WTC11 (cell line): ENCODE data around the gene CXCL11.

ENCODE experiments used
- ELF4 ChIP-seq: sonication (generic); formaldehyde crosslinking; IDR thresholded peaks from 2 replicates; pipeline ENCODE4 v1.8.1; 2022; ENCODE audit warnings: low read depth, mild to moderate bottlenecking, moderate library complexity, missing genetic modification reagents
- KAT7 ChIP-seq: sonication (generic); formaldehyde crosslinking; IDR thresholded peaks from 2 replicates; pipeline ENCODE4 v1.8.1; 2023; ENCODE audit warnings: missing genetic modification reagents, mild to moderate bottlenecking, borderline replicate concordance
- NFE2L1 ChIP-seq: sonication (generic); formaldehyde crosslinking; IDR thresholded peaks from 2 replicates; pipeline ENCODE4 v1.8.1; 2023; ENCODE audit warnings: missing genetic modification reagents
- NR2C2 ChIP-seq: sonication (generic); formaldehyde crosslinking; IDR thresholded peaks from 2 replicates; pipeline ENCODE4 v1.8.0; 2022; ENCODE audit warnings: mild to moderate bottlenecking, missing genetic modification reagents
- TF ChIP-seq, protein P1 (sequence below): fragments of 200-600 bp; IDR thresholded peaks from 2 replicates; pipeline ENCODE4 v1.8.0; 2022; ENCODE audit warnings: antibody characterized with exemption
- TF ChIP-seq, protein P2 (sequence below): sonication (generic); formaldehyde crosslinking; IDR thresholded peaks from 2 replicates; pipeline ENCODE4 v1.8.1; 2023; ENCODE audit warnings: mild to moderate bottlenecking, missing genetic modification reagents, moderate library complexity
- TF ChIP-seq, protein P3 (sequence below): sonication (generic); formaldehyde crosslinking; IDR thresholded peaks from 2 replicates; pipeline ENCODE4 v1.8.1; 2023; ENCODE audit warnings: mild to moderate bottlenecking, missing genetic modification reagents, moderate library complexity
- TF ChIP-seq, protein P4 (sequence below): sonication (generic); formaldehyde crosslinking; IDR thresholded peaks from 2 replicates; pipeline ENCODE4 v1.8.1; 2023; ENCODE audit warnings: mild to moderate bottlenecking, missing genetic modification reagents

DNA sequence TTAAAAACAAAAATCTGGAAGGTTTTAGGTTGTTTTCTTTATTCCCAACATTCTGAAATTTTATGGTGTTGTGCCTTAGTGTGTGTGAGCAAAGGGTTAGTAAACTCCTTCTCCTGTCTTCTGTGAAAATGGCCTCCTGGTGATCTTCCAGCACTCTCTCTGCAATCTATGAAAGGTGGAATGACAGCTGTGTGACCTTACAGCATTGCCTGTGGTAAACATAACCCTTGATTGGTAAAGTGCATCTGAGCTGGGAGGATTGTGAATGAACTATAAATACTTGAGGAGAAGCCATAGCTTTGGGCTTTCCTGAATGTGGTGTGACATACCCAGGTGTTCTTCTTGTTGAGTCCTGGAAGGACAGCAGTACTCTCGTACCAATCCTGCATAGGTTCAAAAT lies 48.7 kb upstream of the CXCL11 start:
- TF ChIP-seq, protein P1, sequence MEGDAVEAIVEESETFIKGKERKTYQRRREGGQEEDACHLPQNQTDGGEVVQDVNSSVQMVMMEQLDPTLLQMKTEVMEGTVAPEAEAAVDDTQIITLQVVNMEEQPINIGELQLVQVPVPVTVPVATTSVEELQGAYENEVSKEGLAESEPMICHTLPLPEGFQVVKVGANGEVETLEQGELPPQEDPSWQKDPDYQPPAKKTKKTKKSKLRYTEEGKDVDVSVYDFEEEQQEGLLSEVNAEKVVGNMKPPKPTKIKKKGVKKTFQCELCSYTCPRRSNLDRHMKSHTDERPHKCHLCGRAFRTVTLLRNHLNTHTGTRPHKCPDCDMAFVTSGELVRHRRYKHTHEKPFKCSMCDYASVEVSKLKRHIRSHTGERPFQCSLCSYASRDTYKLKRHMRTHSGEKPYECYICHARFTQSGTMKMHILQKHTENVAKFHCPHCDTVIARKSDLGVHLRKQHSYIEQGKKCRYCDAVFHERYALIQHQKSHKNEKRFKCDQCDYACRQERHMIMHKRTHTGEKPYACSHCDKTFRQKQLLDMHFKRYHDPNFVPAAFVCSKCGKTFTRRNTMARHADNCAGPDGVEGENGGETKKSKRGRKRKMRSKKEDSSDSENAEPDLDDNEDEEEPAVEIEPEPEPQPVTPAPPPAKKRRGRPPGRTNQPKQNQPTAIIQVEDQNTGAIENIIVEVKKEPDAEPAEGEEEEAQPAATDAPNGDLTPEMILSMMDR: no peak
- TF ChIP-seq, protein P2, sequence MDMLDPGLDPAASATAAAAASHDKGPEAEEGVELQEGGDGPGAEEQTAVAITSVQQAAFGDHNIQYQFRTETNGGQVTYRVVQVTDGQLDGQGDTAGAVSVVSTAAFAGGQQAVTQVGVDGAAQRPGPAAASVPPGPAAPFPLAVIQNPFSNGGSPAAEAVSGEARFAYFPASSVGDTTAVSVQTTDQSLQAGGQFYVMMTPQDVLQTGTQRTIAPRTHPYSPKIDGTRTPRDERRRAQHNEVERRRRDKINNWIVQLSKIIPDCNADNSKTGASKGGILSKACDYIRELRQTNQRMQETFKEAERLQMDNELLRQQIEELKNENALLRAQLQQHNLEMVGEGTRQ: no peak
- TF ChIP-seq NFE2L1 (CRISPR knock-in tag) (no peak), ELF4 (CRISPR knock-in tag) (no peak), NR2C2 (CRISPR knock-in tag) (no peak), KAT7 (no peak)
- TF ChIP-seq, protein P3, sequence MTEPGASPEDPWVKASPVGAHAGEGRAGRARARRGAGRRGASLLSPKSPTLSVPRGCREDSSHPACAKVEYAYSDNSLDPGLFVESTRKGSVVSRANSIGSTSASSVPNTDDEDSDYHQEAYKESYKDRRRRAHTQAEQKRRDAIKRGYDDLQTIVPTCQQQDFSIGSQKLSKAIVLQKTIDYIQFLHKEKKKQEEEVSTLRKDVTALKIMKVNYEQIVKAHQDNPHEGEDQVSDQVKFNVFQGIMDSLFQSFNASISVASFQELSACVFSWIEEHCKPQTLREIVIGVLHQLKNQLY (CRISPR knock-in tag): no peak
- TF ChIP-seq, protein P4, sequence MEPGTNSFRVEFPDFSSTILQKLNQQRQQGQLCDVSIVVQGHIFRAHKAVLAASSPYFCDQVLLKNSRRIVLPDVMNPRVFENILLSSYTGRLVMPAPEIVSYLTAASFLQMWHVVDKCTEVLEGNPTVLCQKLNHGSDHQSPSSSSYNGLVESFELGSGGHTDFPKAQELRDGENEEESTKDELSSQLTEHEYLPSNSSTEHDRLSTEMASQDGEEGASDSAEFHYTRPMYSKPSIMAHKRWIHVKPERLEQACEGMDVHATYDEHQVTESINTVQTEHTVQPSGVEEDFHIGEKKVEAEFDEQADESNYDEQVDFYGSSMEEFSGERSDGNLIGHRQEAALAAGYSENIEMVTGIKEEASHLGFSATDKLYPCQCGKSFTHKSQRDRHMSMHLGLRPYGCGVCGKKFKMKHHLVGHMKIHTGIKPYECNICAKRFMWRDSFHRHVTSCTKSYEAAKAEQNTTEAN (CRISPR knock-in tag): no peak
